Duodenal mucosa (tissue), 2 donors: Measurements from ENCODE around the gene RNF2.

ENCODE experiments used
- H3K27ac ChIP-seq: one replicate; pipeline ENCODE4 v1.7.0; 2013; ENCODE audit warnings: low read depth, low read length
- H3K27me3 ChIP-seq, 2 donors: one replicate each; pipeline ENCODE4 v1.7.0; 2013; ENCODE audit warnings: low read length in 2 of 2, control low read depth in 1 of 2; ENCODE audit not compliant: insufficient read depth in 2 of 2, control insufficient read depth in 1 of 2
- H3K36me3 ChIP-seq, 2 donors: one replicate each; pipeline ENCODE4 v1.7.0; 2013; ENCODE audit warnings: low read length in 2 of 2, control low read depth in 1 of 2; ENCODE audit not compliant: insufficient read depth in 2 of 2, control insufficient read depth in 1 of 2
- H3K4me1 ChIP-seq, 2 donors: one replicate each; pipeline ENCODE4 v1.7.0; 2013; ENCODE audit warnings: low read length in 2 of 2, control low read depth in 1 of 2; ENCODE audit not compliant: insufficient read depth in 2 of 2, control insufficient read depth in 1 of 2
- H3K4me3 ChIP-seq, 2 donors: one replicate each; pipeline ENCODE4 v1.7.0; 2013; ENCODE audit warnings: low read length in 2 of 2, low read depth in 1 of 2
- H3K9ac ChIP-seq, 2 donors: one replicate each; pipeline ENCODE4 v1.7.0; 2013; ENCODE audit warnings: low read length in 2 of 2, low read depth in 1 of 2
- H3K9me3 ChIP-seq, 2 donors: one replicate each; pipeline ENCODE4 v1.7.0; 2013; ENCODE audit warnings: low read length in 2 of 2, control low read depth in 1 of 2; ENCODE audit not compliant: control insufficient read depth in 1 of 2

Gene RNF2

GRCh38 chr1:185027252-185027882 is 18.0 kb upstream of the RNF2 start:
- Histone ChIP-seq H3K9me3 (peaks cover 9 to 10% of the 10 kb centered on the region in 2 donors), H3K4me3 (no peak overlapping the region)

GRCh38 chr1:185033686-185034085 is 11.7 kb upstream of the RNF2 start:
- Histone ChIP-seq H3K9me3 (no peaks in the 10 kb centered on the region), H3K4me1 (no peaks in the 10 kb centered on the region), H3K27ac (no peak overlapping the region), H3K36me3 (no peaks in the 10 kb centered on the region), H3K9ac (no peak overlapping the region), H3K27me3 (no peaks in the 10 kb centered on the region), H3K4me3 (no peak overlapping the region)

More at GRCh38 chr1:185027252-185027882, 18.0 kb upstream of the RNF2 start:
- no peak overlapping the region for H3K27ac ChIP-seq
- H3K4me1 ChIP-seq = no peaks in the 10 kb centered on the region
- no peak overlapping the region for H3K9ac ChIP-seq
- H3K36me3 ChIP-seq = no peaks in the 10 kb centered on the region
- no peaks in the 10 kb centered on the region for H3K27me3 ChIP-seq

GRCh38 chr1:185035258-185035657 is 10.1 kb upstream of the RNF2 start:
- Histone ChIP-seq H3K4me1 (no peaks in the 10 kb centered on the region), H3K4me3 (no peak overlapping the region), H3K36me3 (no peaks in the 10 kb centered on the region), H3K27ac (no peak overlapping the region), H3K27me3 (no peaks in the 10 kb centered on the region), H3K9ac (no peak overlapping the region), H3K9me3 (no peaks in the 10 kb centered on the region)

GRCh38 chr1:185038813-185039376 is 6.5 kb upstream of the RNF2 start:
- H3K4me1 ChIP-seq = no peaks in the 10 kb centered on the region
- no peak overlapping the region for H3K4me3 ChIP-seq
- H3K36me3 ChIP-seq = no peaks in the 10 kb centered on the region
- no peaks in the 10 kb centered on the region for H3K9me3 ChIP-seq
- H3K27me3 ChIP-seq = no peaks in the 10 kb centered on the region
- H3K27ac ChIP-seq = no peak overlapping the region
- H3K9ac ChIP-seq = no peak overlapping the region

DNA sequence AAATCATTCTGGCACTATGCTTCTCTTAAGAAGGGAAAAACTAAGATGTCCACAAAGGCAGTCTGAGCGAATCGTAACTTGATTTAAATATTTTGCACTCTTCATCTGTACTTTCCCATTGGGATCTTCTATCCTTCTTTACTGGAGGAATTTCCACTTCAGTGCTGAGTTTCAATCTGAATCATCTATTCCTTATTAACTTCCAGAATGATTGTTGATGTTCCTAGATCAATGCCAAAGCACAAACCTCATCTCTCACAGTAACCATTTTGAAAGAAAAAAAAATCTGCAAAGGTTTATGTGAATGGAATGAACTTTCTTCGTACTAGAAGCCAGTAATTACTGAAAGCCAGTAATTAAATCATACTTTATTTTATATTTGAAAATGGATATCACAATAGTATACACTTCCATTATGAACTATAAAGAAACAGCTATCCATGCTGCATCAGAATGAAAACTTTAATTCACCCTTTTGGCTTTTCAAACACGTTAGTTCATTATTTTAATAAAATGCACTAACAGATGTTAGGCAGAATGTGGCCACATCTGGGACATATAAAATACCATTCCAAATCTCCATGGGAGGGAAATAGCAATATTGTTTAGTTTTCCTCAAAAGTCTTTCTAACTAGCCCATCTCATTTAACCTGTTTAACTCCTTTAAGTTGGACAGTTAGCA is 5.5 kb upstream of the RNF2 start:
- no peak overlapping the region for H3K9ac ChIP-seq
- no peaks in the 10 kb centered on the region for H3K36me3 ChIP-seq
- H3K27me3 ChIP-seq = no peaks in the 10 kb centered on the region
- no peak overlapping the region for H3K27ac ChIP-seq
- no peaks in the 10 kb centered on the region for H3K9me3 ChIP-seq
- no peaks in the 10 kb centered on the region for H3K4me1 ChIP-seq
- H3K4me3 ChIP-seq = no peak overlapping the region

DNA sequence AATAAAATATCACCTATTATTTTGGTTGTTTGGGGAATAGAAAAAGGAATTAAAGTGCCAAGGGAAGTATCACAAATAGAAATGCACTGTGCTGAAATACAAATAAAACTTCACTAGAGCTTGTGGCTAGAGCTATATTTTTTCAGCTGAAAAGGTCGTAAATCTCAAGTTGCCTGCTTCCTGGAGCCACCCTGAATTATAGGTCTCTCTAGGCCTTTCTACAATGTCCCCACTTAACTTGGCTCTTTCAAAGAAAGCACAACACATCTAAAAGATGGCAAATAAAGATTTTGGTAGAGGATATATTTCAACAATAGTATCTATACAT is 5.0 kb upstream of the RNF2 start:
- no peaks in the 10 kb centered on the region for H3K9me3 ChIP-seq
- H3K36me3 ChIP-seq = no peaks in the 10 kb centered on the region
- no peaks in the 10 kb centered on the region for H3K4me1 ChIP-seq
- no peak overlapping the region for H3K27ac ChIP-seq
- no peak overlapping the region for H3K4me3 ChIP-seq
- no peaks in the 10 kb centered on the region for H3K27me3 ChIP-seq
- no peak overlapping the region for H3K9ac ChIP-seq

DNA sequence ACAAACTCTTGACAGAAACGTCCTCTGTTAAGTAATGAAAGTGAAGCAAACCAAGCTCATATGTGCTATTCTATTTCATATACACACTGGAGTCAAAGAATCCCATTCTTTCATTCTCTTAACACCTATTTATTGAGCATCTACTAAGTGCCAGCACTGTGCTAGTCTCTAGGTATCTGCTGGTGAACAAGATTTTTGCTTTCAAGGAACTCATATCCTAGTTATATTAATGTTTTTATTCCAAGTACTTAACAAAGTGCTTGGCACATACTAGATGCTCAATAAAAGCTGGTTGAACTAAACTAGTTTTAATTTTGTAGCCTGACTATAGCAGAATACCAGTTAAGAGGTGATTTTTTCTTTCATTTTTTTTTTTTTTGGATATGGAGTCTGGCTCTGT is 3.6 kb upstream of the RNF2 start:
- H3K27me3 ChIP-seq = no peaks in the 10 kb centered on the region
- H3K9ac ChIP-seq = no peak overlapping the region
- H3K36me3 ChIP-seq = no peaks in the 10 kb centered on the region
- H3K4me3 ChIP-seq = no peak overlapping the region
- peaks cover 3 to 7% of the 10 kb centered on the region in 2 donors for H3K4me1 ChIP-seq
- H3K27ac ChIP-seq = no peak overlapping the region
- H3K9me3 ChIP-seq = no peaks in the 10 kb centered on the region

GRCh38 chr1:185042737-185043136 is 2.6 kb upstream of the RNF2 start:
- H3K27ac ChIP-seq = no peak overlapping the region
- H3K4me1 ChIP-seq = peaks cover 13 to 17% of the 10 kb centered on the region in 2 donors
- H3K4me3 ChIP-seq = no peak overlapping the region
- H3K9ac ChIP-seq = no peak overlapping the region
- H3K27me3 ChIP-seq = no peaks in the 10 kb centered on the region
- no peaks in the 10 kb centered on the region for H3K9me3 ChIP-seq
- no peaks in the 10 kb centered on the region for H3K36me3 ChIP-seq

DNA sequence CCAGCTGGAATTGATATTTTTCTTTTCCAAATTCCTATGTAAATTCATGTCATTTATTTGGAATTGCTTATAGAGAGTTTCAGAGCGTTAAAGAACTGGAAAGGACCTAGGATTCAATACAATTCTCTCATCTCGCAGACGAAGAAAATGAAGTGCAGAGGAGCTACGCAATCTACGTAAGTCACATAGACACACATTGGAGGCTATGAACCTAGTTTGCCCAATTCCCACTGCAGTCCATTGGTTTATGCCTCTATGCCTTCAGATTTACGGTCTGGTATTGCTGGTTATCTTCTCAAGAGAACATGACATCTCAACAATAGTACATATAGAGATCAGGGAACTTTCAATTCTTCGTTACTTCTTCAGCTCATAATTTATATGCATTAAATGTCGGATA is 971 bp upstream of the RNF2 start:
- peak overlapping the region in 1 of 2 donors; percentile 6 for H3K9ac ChIP-seq
- no peaks in the 10 kb centered on the region for H3K36me3 ChIP-seq
- peak overlapping the region; percentile 91 to 94 for H3K4me3 ChIP-seq
- no peaks in the 10 kb centered on the region for H3K9me3 ChIP-seq
- no peaks in the 10 kb centered on the region for H3K27me3 ChIP-seq
- no peak overlapping the region for H3K27ac ChIP-seq
- H3K4me1 ChIP-seq = peaks cover 17 to 21% of the 10 kb centered on the region in 2 donors

- Histone ChIP-seq H3K27me3 (no peaks in the 10 kb centered on the region), H3K4me3 (peak overlapping the region; percentile 91 to 94), H3K9me3 (no peaks in the 10 kb centered on the region), H3K36me3 (no peaks in the 10 kb centered on the region), H3K27ac (peak overlapping the region; percentile 59), H3K9ac (peak overlapping the region; percentile 74 to 85), H3K4me1 (peaks cover 17 to 21% of the 10 kb centered on the region in 2 donors)
These were observed 595 bp downstream of the RNF2 start for GRCh38 chr1:185045814-185046492.
